Activated CD4-positive, alpha-beta T cell treated with anti-CD3 and anti-CD28 coated beads, Interleukin-2, amount 50 U/mL, for 16 hours (primary cell): ENCODE measurements around the gene PPP6R2.

Experiments used
- DNase-seq: peaks from one replicate; pipeline ENCODE4 v3.0.0-alpha.2; 2020

Gene PPP6R2

GRCh38 chr22:50471197-50471847 is 128.2 kb downstream of the PPP6R2 start:
- DNase-seq = no peak

GRCh38 chr22:50471962-50472361 is 128.8 kb downstream of the PPP6R2 start:
- no peak for DNase-seq

- peak; percentile 71 for DNase-seq
Measured at GRCh38 chr22:50473088-50473487, 130.0 kb downstream of the PPP6R2 start.

- peak; percentile 48 for DNase-seq
Measured at GRCh38 chr22:50473855-50474671, 130.9 kb downstream of the PPP6R2 start.

- DNase-seq = peak; percentile 91
Measured at GRCh38 chr22:50474710-50475651, 131.9 kb downstream of the PPP6R2 start, which contains the start of gene SBF1. Gene SBF1 (minus strand): TSS chr22:50475035. CDS start chr22:50474840, 195 bp downstream.

GRCh38 chr22:50475652-50476002 is 132.5 kb downstream of the PPP6R2 start:
- DNase-seq = no peak

GRCh38 chr22:50476868-50477267 is 133.7 kb downstream of the PPP6R2 start:
- DNase-seq = no peak

- no peak for DNase-seq
Measured at GRCh38 chr22:50477923-50478322, 134.8 kb downstream of the PPP6R2 start.

GRCh38 chr22:50479721-50480120 is 136.6 kb downstream of the PPP6R2 start:
- no peak for DNase-seq

- DNase-seq = no peak
Measured at GRCh38 chr22:50481045-50481439, 137.9 kb downstream of the PPP6R2 start.

GRCh38 chr22:50481440-50482106 is 138.4 kb downstream of the PPP6R2 start, which contains the start of gene ADM2:
Gene ADM2 (plus strand): TSS chr22:50481543. CDS start chr22:50481848, 305 bp downstream.
- peak; percentile 51 for DNase-seq

GRCh38 chr22:50482107-50483074 is 139.3 kb downstream of the PPP6R2 start:
- DNase-seq = no peak

- no peak for DNase-seq
Measured at GRCh38 chr22:50483106-50483505, 140.0 kb downstream of the PPP6R2 start.

GRCh38 chr22:50483556-50483955 is 140.4 kb downstream of the PPP6R2 start:
- DNase-seq = no peak

GRCh38 chr22:50483977-50484853 is 141.1 kb downstream of the PPP6R2 start:
- DNase-seq = no peak

GRCh38 chr22:50485221-50486131 is 142.3 kb downstream of the PPP6R2 start:
- no peak for DNase-seq

- DNase-seq = no peak
Measured at GRCh38 chr22:50486561-50487289, 143.6 kb downstream of the PPP6R2 start, which contains the start of gene MIOX. Gene MIOX (plus strand): TSS chr22:50486859. CDS start chr22:50486898, 39 bp downstream.
